Hematopoietic multipotent progenitor cell treated with erythropoietin and hydrocortisone succinate and interleukin-3 and kit ligand, for 4 days (in vitro differentiated cells): ENCODE data around the gene C9orf78.

Experiments used
- DNase-seq: peaks from one replicate; pipeline ENCODE4 v3.0.0-alpha.2; 2015

The C9orf78 gene

GRCh38 chr9:129835128-129835859 is at the start of gene C9orf78, which contains the start of gene USP20:
C9orf78 (minus strand) TSS chr9:129835275; CDS start chr9:129835221, 54 bp downstream.
USP20 (plus strand) TSS chr9:129835458; CDS start chr9:129852556, 17,098 bp downstream.
- DNase-seq, result peak; percentile 99

GRCh38 chr9:129884220-129885017 is 49.3 kb upstream of the C9orf78 start:
- peak; percentile 99 for DNase-seq

- peak; percentile 41 for DNase-seq
These were observed 46.7 kb upstream of the C9orf78 start for GRCh38 chr9:129881547-129882324.

GRCh38 chr9:129880654-129881546 is 45.8 kb upstream of the C9orf78 start:
- no peak for DNase-seq

GRCh38 chr9:129879991-129880653 is 45.0 kb upstream of the C9orf78 start:
- DNase-seq, result peak; percentile 46

GRCh38 chr9:129879103-129879699 is 44.1 kb upstream of the C9orf78 start:
- DNase-seq, result peak; percentile 98

GRCh38 chr9:129878291-129878690 is 43.2 kb upstream of the C9orf78 start:
- peak; percentile 69 for DNase-seq

GRCh38 chr9:129876815-129877214 is 41.7 kb upstream of the C9orf78 start:
- DNase-seq, result no peak

GRCh38 chr9:129875687-129876395 is 40.8 kb upstream of the C9orf78 start:
- DNase-seq, result no peak

- peak; percentile 36 for DNase-seq
These were observed 40.1 kb upstream of the C9orf78 start for GRCh38 chr9:129875181-129875611.

GRCh38 chr9:129874261-129875101 is 39.4 kb upstream of the C9orf78 start:
- no peak for DNase-seq

GRCh38 chr9:129873563-129874190 is 38.6 kb upstream of the C9orf78 start:
- no peak for DNase-seq

- DNase-seq, result no peak
These were observed 36.0 kb upstream of the C9orf78 start for GRCh38 chr9:129871046-129871445.

- no peak for DNase-seq
These were observed 34.8 kb upstream of the C9orf78 start for GRCh38 chr9:129869585-129870501.

- no peak for DNase-seq
These were observed 33.9 kb upstream of the C9orf78 start for GRCh38 chr9:129868872-129869486.

GRCh38 chr9:129868023-129868871 is 33.2 kb upstream of the C9orf78 start:
- no peak for DNase-seq
